H1 (cell line): ENCODE measurements around the gene GRID2. TPM values are rescaled to one million over a fixed set of nuclear protein-coding genes. Genes with fewer than 3 reads are reported as not detected.

Source experiments
- GTF2F1 ChIP-seq: IDR thresholded peaks from 2 replicates; pipeline ENCODE4 v1.6.1; 2012; ENCODE audit warnings: low read depth, low read length, improper control_type of control experiment, borderline replicate concordance
- JUN ChIP-seq: IDR thresholded peaks from 2 replicates; pipeline ENCODE4 v1.6.1; 2011; ENCODE audit warnings: low read depth, mild to moderate bottlenecking, improper control_type of control experiment, low read length
- SIN3A ChIP-seq, 2 experiments: IDR thresholded peaks in 1 of 2; conservative IDR thresholded peaks in 1 of 2; 2 replicates each; pipeline ENCODE4 v1.6.1; 2011 to 2012; ENCODE audit warnings: low read length in 2 of 2, improper control_type of control experiment in 1 of 2, low read depth in 1 of 2, mild to moderate bottlenecking in 1 of 2
- TBP ChIP-seq: IDR thresholded peaks from 2 replicates; pipeline ENCODE4 v1.6.1; 2011; ENCODE audit warnings: low read depth, low read length, improper control_type of control experiment
- polyA plus RNA-seq, 7 experiments: library from polyadenylated mRNA; depleted of rRNA in 3 of 7; stranded (reverse) in 5 of 7; unstranded in 2 of 7; fragments of >200 nt in 5 of 7; fragments of 200-250 nt in 2 of 7; gene quantifications; 1 replicate in 5 of 7; 2 replicates in 1 of 7; 4 replicates in 1 of 7; pipeline versions ENCODE4 v1.2.1 to v1.2.3, GENCODE V29; 2011 to 2013; ENCODE audit warnings: missing spikeins in 2 of 7, mixed read lengths in 2 of 7
- total RNA-seq: library from RNA; stranded (reverse); fragmentation: NEBNext Ultra II Directional; extraction: Animal tissue kit (Norgen Biotek cat#: 25700); gene quantifications from 2 replicates; pipeline ENCODE4 v1.2.1, GENCODE V29; 2021
- TF ChIP-seq, protein P1 (sequence below): IDR thresholded peaks from 2 replicates; pipeline ENCODE4 v1.6.1; 2012; ENCODE audit warnings: inconsistent platforms

Gene GRID2
- total and polyA plus RNA-seq, 2 of the 8 experiments (the other 6 are each of a cell fraction or from before 2014, with no cell fraction given): 31.1 to 81.9 TPM

GRCh38 chr4:92714640-92715039 is 410.9 kb downstream of the GRID2 start (continued):
- TF ChIP-seq TBP (no peak), GTF2F1 (no peak), JUN (no peak), SIN3A (conservative IDR thresholded peaks at IDR 0.05 in 1 of 2, IDR thresholded peaks at IDR 0.05 in 1 of 2; ENCODE audit: low read depth in 1 of 2, low read length in 2 of 2) (no peak)
- TF ChIP-seq, protein P1, sequence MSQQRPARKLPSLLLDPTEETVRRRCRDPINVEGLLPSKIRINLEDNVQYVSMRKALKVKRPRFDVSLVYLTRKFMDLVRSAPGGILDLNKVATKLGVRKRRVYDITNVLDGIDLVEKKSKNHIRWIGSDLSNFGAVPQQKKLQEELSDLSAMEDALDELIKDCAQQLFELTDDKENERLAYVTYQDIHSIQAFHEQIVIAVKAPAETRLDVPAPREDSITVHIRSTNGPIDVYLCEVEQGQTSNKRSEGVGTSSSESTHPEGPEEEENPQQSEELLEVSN: no peak
